ENCODE results near the gene STX16. TPM values are rescaled to one million over a fixed set of nuclear protein-coding genes. Genes with fewer than 3 reads are reported as not detected.

Gene STX16
- total RNA-seq, 2 experiments from 2014 or later, result 163 to 173 TPM

GRCh38 chr20:58696411-58696961 is 45.4 kb downstream of the STX16 start:
- no peak overlapping the region for H3K4me3 Mint-ChIP-seq
- peaks cover 2% of the 10 kb centered on the region for H3K36me3 Mint-ChIP-seq (ENCODE audit: low read depth)
- H3K4me1 Mint-ChIP-seq, result peaks cover 10% of the 10 kb centered on the region
- DNase-seq, result no peak
- H3K27ac Mint-ChIP-seq, result no peak overlapping the region
- H3K27me3 Mint-ChIP-seq, result no peaks in the 10 kb centered on the region
- no peaks in the 10 kb centered on the region for H3K9me3 Mint-ChIP-seq
- POLR2A ChIA-PET, result no interaction called here
- CTCF ChIA-PET, result interaction anchor here (1.1 kb wide), 1 partner anchor 45 kb away, joined by 4 read pairs; the partner anchor contains the start of gene STX16

DNA sequence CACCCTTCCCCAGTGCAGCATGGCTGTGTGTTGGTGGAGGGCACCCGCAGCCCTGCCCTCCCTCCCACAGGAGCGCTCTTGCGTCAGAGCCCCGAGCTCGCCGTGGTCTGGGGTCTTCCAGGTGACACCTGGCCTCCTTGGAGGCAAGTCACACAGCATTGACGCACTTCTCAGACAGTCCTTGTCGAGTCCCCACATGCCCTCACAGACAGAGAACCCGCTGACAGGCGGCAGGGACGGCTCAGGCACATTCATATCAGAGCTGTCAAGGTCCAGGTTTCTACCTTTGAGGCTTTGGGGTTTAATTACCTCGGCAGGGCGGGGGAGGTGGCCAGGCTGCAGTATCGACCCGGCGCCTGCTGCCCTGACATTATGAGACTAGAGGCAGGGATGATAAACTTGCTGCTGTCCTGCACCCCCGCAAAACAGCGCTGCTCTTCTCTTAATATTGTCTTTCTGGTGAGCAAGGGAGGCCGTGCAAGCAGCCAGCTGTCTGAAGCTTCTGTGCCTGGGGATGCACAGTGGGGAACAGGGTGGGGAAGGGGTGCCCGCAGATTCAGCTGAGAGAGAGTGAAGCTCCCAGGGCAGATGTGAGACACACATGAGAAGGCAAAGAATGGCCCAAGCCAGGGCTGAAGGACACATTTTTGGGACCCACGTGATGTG is 46.3 kb downstream of the STX16 start:
- Mint-ChIP-seq H3K9me3 (no peaks in the 10 kb centered on the region), H3K27ac (no peak overlapping the region), H3K4me3 (no peak overlapping the region), H3K27me3 (no peaks in the 10 kb centered on the region), H3K36me3 (ENCODE audit: low read depth) (peaks cover 2% of the 10 kb centered on the region), H3K4me1 (peaks cover 10% of the 10 kb centered on the region)
- no peak for DNase-seq
- ChIA-PET CTCF (no interaction called here), POLR2A (no interaction called here)

- DNase-seq, result no peak
- H3K27me3 Mint-ChIP-seq, result no peaks in the 10 kb centered on the region
- H3K9me3 Mint-ChIP-seq, result no peaks in the 10 kb centered on the region
- H3K4me3 Mint-ChIP-seq, result no peak overlapping the region
- H3K4me1 Mint-ChIP-seq, result peaks cover 10% of the 10 kb centered on the region
- POLR2A ChIA-PET, result no interaction called here
- CTCF ChIA-PET, result no interaction called here
- H3K36me3 Mint-ChIP-seq (ENCODE audit: low read depth), result peaks cover 9% of the 10 kb centered on the region
- no peak overlapping the region for H3K27ac Mint-ChIP-seq
Observed at GRCh38 chr20:58697867-58698703, 47.0 kb downstream of the STX16 start.

DNA sequence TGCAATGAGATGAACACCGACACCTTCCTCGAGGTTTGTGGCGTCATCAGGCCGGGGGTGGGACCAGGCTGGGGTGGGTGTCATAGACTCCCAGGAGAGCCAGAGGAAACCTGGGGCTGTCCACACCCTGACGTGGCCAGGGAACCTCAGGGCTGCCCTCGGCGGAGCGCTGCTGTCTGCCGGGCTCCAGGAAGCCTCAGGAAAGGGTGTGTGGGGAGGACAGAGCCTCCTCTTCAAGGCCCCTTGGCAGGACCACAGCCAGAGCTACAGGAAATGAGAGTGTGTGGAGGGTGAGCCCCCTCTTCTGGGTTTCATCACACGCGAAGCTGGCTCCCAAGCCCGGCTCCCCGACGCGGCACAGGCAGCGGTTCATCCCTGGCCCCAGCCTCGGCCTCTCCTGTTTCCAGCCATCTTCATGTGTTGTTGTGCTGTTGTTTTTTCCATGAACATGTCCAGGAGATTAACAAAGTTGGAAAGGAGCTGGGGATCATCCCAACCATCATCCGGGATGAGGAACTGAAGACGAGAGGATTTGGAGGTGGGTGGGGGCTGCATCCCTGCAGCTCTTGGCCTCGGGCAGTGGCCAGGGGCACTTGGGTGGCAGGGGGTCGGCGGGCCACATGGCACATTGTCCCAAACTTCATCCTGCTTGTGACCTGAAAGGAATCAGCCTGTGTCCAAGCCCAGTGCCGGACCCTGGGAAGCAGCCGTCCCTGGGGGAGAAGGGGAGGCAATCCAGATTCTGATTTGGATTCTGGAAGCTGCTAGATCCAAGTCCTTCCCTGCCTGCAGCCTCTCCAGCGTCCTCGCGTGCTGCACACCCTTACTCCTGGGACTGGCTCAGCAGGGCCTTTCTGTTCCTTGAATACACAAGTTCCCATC is 47.9 kb downstream of the STX16 start:
- DNase-seq, result no peak
- POLR2A ChIA-PET, result no interaction called here
- H3K27ac Mint-ChIP-seq, result no peak overlapping the region
- peaks cover 5% of the 10 kb centered on the region for H3K4me1 Mint-ChIP-seq
- H3K36me3 Mint-ChIP-seq (ENCODE audit: low read depth), result peaks cover 14% of the 10 kb centered on the region
- no peak overlapping the region for H3K4me3 Mint-ChIP-seq
- H3K9me3 Mint-ChIP-seq, result no peaks in the 10 kb centered on the region
- no peaks in the 10 kb centered on the region for H3K27me3 Mint-ChIP-seq
- CTCF ChIA-PET, result no interaction called here

DNA sequence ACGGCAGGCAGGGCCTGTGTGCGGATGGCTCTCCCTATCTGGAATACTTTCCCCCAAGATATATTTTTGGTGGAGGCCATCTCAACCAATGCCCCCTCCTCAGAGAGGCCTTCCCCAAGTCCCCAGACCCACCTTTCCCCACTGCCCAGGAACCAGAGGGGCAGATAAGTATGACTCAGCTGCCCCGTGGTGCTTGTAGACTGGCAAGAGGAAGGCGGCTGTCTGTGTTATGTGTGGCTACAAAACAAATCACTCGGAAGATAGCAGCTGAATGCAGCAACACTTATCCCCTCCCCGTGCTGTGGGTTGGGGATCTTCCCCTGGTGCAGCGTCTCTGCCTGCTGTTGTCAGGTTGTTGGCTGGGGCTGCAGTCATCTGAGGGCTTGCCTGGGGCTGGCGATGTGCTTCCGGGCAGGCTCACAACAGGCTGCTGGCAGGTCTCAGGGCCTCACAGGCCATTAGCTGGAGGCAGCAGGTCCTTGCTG is 48.6 kb downstream of the STX16 start:
- no peaks in the 10 kb centered on the region for H3K9me3 Mint-ChIP-seq

DNA sequence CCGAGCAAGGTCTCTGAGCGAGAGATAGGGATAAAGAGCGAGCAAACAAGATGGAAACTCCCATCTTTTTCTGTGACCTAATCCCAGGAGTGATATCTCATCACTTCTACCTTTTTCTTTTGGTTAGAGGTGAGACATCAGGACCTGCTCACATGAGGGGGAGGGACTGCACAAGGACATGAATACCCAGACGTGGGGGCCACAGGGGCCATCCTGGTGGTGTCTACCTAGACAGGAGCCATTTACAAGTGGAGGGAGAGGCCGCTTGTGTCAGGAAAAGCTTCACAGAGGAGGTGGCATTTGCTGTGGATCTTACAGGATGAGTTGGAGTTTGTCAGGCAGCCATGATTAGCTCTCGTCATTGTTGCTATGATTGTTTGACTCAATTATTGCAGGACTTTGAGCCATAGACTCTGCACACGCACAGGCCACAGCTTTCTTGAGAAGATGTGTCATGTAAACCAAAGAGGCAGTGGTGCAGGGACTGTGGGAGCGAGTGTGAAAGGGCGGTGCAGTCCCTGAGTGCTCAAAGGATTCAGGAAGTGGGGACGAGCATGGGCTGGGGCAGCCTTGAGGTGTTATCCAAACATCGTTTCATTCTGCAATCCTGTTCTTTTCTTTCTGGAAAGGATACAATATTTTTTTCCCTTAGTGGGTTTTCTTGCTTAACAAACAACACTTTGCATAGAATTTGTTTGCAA is 49.2 kb downstream of the STX16 start:
- Mint-ChIP-seq H3K4me3 (no peak overlapping the region), H3K27ac (no peak overlapping the region), H3K9me3 (no peaks in the 10 kb centered on the region), H3K27me3 (no peaks in the 10 kb centered on the region), H3K36me3 (ENCODE audit: low read depth) (peaks cover 16% of the 10 kb centered on the region), H3K4me1 (peaks cover 3% of the 10 kb centered on the region)
- POLR2A ChIA-PET, result no interaction called here
- DNase-seq, result no peak
- CTCF ChIA-PET, result no interaction called here

More for the DNA sequence above, 48.6 kb downstream of the STX16 start:
- peaks cover 3% of the 10 kb centered on the region for H3K4me1 Mint-ChIP-seq
- CTCF ChIA-PET, result no interaction called here
- no peaks in the 10 kb centered on the region for H3K27me3 Mint-ChIP-seq
- peaks cover 16% of the 10 kb centered on the region for H3K36me3 Mint-ChIP-seq (ENCODE audit: low read depth)
- DNase-seq, result no peak
- H3K27ac Mint-ChIP-seq, result no peak overlapping the region
- H3K4me3 Mint-ChIP-seq, result no peak overlapping the region
- POLR2A ChIA-PET, result no interaction called here

DNA sequence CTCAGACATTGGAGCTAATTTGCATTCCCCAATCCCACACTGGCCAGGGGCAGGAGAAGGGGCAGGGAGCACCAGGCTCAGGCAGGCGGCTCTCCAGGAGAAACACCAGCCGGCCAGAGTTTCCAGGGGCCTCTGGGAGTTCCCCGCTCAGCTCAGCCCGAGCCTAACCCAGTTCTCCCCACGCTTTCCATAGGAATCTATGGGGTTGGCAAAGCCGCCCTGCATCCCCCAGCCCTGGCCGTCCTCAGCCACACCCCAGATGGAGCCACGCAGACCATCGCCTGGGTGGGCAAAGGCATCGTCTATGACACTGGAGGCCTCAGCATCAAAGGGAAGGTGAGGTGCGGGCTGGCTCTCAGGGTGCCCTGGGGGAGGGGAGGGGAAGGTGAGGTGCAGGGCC is 49.7 kb downstream of the STX16 start:
- no peak for DNase-seq

GRCh38 chr20:58701431-58702160 is 50.5 kb downstream of the STX16 start:
- ChIA-PET CTCF (no interaction called here), POLR2A (no interaction called here)
- peaks cover 16% of the 10 kb centered on the region for H3K36me3 Mint-ChIP-seq (ENCODE audit: low read depth)
- no peak overlapping the region for H3K4me3 Mint-ChIP-seq
- H3K9me3 Mint-ChIP-seq, result no peaks in the 10 kb centered on the region
- H3K4me1 Mint-ChIP-seq, result peaks cover 3% of the 10 kb centered on the region
- no peak for DNase-seq
- no peak overlapping the region for H3K27ac Mint-ChIP-seq
- no peaks in the 10 kb centered on the region for H3K27me3 Mint-ChIP-seq

More for the DNA sequence above, 49.7 kb downstream of the STX16 start:
- CTCF ChIA-PET, result no interaction called here
- no peaks in the 10 kb centered on the region for H3K27me3 Mint-ChIP-seq
- no peaks in the 10 kb centered on the region for H3K9me3 Mint-ChIP-seq
- POLR2A ChIA-PET, result no interaction called here
- no peak overlapping the region for H3K4me3 Mint-ChIP-seq
- H3K36me3 Mint-ChIP-seq (ENCODE audit: low read depth), result peaks cover 16% of the 10 kb centered on the region
- peaks cover 3% of the 10 kb centered on the region for H3K4me1 Mint-ChIP-seq
- H3K27ac Mint-ChIP-seq, result no peak overlapping the region

GRCh38 chr20:58702161-58702510 is 51.1 kb downstream of the STX16 start:
- DNase-seq, result no peak
- Mint-ChIP-seq H3K27ac (no peak overlapping the region), H3K36me3 (ENCODE audit: low read depth) (peaks cover 16% of the 10 kb centered on the region), H3K4me1 (peaks cover 3% of the 10 kb centered on the region), H3K4me3 (no peak overlapping the region), H3K9me3 (no peaks in the 10 kb centered on the region), H3K27me3 (no peaks in the 10 kb centered on the region)
- POLR2A ChIA-PET, result no interaction called here
- CTCF ChIA-PET, result no interaction called here

GRCh38 chr20:58702859-58703648 is 52.0 kb downstream of the STX16 start:
- Mint-ChIP-seq H3K27ac (no peak overlapping the region), H3K27me3 (no peaks in the 10 kb centered on the region), H3K9me3 (no peaks in the 10 kb centered on the region), H3K4me3 (no peak overlapping the region), H3K36me3 (ENCODE audit: low read depth) (peaks cover 16% of the 10 kb centered on the region), H3K4me1 (peaks cover 3% of the 10 kb centered on the region)
- ChIA-PET CTCF (interaction anchor here (0.6 to 3.3 kb wide), 3 partner anchors 10 to 1297 kb away, joined by 3 to 10 read pairs (median 5); no protein-coding TSS in a partner anchor), POLR2A (no interaction called here)
- no peak for DNase-seq

- POLR2A ChIA-PET, result no interaction called here
- peaks cover 16% of the 10 kb centered on the region for H3K36me3 Mint-ChIP-seq (ENCODE audit: low read depth)
- peaks cover 3% of the 10 kb centered on the region for H3K4me1 Mint-ChIP-seq
- no peaks in the 10 kb centered on the region for H3K9me3 Mint-ChIP-seq
- DNase-seq, result no peak
- CTCF ChIA-PET, result interaction anchor here (1.6 to 3.3 kb wide), 2 partner anchors 10 to 11 kb away, joined by 5 to 10 read pairs; no protein-coding TSS in a partner anchor
- no peak overlapping the region for H3K27ac Mint-ChIP-seq
- no peak overlapping the region for H3K4me3 Mint-ChIP-seq
- H3K27me3 Mint-ChIP-seq, result no peaks in the 10 kb centered on the region
Observed at GRCh38 chr20:58703765-58704371, 52.8 kb downstream of the STX16 start.

Measured in activated CD4-positive, alpha-beta T cell treated with anti-CD3 and anti-CD28 coated beads, Interleukin-2, amount 10 ng/mL, durations not matched to agents 7 days and 5 days (primary cell).